ENCODE results near the gene IL4I1.

DNA sequence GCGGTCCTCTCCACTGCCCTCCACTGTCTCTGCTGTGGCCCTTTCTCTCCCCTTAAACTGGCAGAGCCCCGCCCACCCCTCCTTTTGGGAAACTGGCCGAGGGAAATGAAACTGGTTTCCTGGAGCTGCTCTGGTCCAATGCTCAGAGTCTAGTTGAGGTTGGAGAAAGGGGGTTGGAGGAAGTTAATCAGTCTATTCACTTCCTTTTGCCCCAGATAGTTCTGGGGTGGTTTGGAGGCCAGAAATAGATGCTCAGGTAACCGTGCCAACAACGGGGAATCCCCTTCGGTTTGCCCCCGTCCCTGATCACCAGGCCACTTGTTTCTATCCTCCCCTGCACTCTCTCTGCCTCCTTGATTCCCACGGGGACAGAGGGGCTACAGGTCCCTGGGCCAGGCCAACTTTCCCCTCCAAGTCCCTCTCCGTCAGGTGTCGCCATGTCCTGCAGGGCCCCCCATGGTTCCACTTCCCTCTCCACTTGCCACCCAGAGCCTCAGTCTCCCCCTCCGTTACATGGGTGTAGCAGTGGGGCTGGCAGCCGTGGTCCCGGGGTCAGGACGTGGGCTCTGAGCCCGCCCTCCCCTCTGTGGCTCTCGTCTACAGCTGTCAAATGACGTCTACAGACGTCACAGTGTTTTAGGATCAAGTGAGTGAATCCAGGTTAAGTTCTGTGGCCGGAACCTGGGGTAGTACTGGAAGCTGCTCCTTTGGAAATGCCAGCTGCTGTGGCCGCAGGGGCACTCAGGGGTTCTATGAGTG lies at the start of gene IL4I1:
- TF ChIP-seq, protein P1, sequence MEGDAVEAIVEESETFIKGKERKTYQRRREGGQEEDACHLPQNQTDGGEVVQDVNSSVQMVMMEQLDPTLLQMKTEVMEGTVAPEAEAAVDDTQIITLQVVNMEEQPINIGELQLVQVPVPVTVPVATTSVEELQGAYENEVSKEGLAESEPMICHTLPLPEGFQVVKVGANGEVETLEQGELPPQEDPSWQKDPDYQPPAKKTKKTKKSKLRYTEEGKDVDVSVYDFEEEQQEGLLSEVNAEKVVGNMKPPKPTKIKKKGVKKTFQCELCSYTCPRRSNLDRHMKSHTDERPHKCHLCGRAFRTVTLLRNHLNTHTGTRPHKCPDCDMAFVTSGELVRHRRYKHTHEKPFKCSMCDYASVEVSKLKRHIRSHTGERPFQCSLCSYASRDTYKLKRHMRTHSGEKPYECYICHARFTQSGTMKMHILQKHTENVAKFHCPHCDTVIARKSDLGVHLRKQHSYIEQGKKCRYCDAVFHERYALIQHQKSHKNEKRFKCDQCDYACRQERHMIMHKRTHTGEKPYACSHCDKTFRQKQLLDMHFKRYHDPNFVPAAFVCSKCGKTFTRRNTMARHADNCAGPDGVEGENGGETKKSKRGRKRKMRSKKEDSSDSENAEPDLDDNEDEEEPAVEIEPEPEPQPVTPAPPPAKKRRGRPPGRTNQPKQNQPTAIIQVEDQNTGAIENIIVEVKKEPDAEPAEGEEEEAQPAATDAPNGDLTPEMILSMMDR (IDR thresholded peaks at IDR 0.05) = no peak
- TF ChIP-seq POLR2A (IDR thresholded peaks at IDR 0.05) (peak in 1 of 4 donors; percentile 44), EP300 (IDR thresholded peaks at IDR 0.05) (no peak), POLR2AphosphoS5 (IDR thresholded peaks at IDR 0.05) (no peak)
